Adipocyte (in vitro differentiated cells): Measurements from ENCODE around the gene CERS3.

ENCODE experiments used
- DNase-seq: peaks from one replicate; pipeline ENCODE4 v3.0.0-alpha.2; 2015; ENCODE audit warnings: low read depth
- H3K27me3 ChIP-seq: replicated peaks from 2 replicates; pipeline ENCODE4 v1.7.0; 2013; ENCODE audit warnings: mild to moderate bottlenecking, low read length, moderate library complexity; ENCODE audit not compliant: control insufficient read depth, insufficient read depth
- H3K36me3 ChIP-seq: 2 replicates; pipeline ENCODE4 v1.7.0; 2013; ENCODE audit warnings: low read length, mild to moderate bottlenecking, moderate library complexity; ENCODE audit not compliant: control insufficient read depth, insufficient read depth, severe bottlenecking
- H3K4me1 ChIP-seq: 2 replicates; pipeline ENCODE4 v1.7.0; 2013; ENCODE audit warnings: mild to moderate bottlenecking, low read length, moderate library complexity; ENCODE audit not compliant: control insufficient read depth, insufficient read depth
- H3K4me3 ChIP-seq: 2 replicates; pipeline ENCODE4 v1.7.0; 2013; ENCODE audit warnings: mild to moderate bottlenecking, low read length, moderate library complexity
- H3K9ac ChIP-seq: 2 replicates; pipeline ENCODE4 v1.7.0; 2013; ENCODE audit warnings: mild to moderate bottlenecking, low read length, moderate library complexity
- H3K9me3 ChIP-seq: 2 replicates; pipeline ENCODE4 v1.7.0; 2013; ENCODE audit warnings: mild to moderate bottlenecking, low read length, moderate library complexity; ENCODE audit not compliant: control insufficient read depth

CERS3 gene

GRCh38 chr15:100528833-100529428 lies at the start of gene CERS3:
CERS3 (minus strand) TSS chr15:100528950; CDS start chr15:100501849, 27,101 bp downstream.
- Histone ChIP-seq H3K36me3 (no peaks in the 10 kb centered on the region), H3K27me3 (peaks cover 23% of the 10 kb centered on the region), H3K9ac (no peak within 1 kb of the TSS), H3K4me3 (no peak within 1 kb of the TSS), H3K9me3 (no peaks in the 10 kb centered on the region), H3K4me1 (peaks cover 16% of the 10 kb centered on the region)
- no peak for DNase-seq

DNA sequence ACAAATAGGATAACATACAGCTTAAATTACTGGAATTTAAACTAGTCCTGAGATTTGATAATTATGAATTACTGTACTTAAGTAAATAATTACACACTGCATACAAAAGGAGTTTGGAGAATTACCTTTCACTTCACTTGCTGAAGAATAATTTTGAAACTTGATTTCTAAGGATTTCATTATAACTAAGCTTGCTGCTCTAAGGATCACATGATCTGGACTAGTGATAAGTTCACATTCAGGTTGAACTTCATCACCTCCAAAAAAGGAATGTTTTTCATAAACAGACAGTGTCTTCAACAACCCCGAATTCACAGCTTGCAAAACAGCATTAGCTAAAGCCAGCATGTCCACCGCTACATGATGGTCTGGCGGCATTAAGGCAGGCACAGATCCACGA lies 44.8 kb upstream of the CERS3 start:
- Histone ChIP-seq H3K4me1 (peaks cover 11% of the 10 kb centered on the region), H3K9ac (no peak overlapping the region), H3K4me3 (no peak overlapping the region), H3K36me3 (peaks cover 36% of the 10 kb centered on the region), H3K27me3 (no peaks in the 10 kb centered on the region), H3K9me3 (no peaks in the 10 kb centered on the region)
- no peak for DNase-seq

- DNase-seq, result peak; percentile 73
- Histone ChIP-seq H3K9ac (no peak overlapping the region), H3K36me3 (peaks cover 39% of the 10 kb centered on the region), H3K9me3 (no peaks in the 10 kb centered on the region), H3K4me3 (no peak overlapping the region), H3K4me1 (peaks cover 11% of the 10 kb centered on the region), H3K27me3 (no peaks in the 10 kb centered on the region)
Observed at GRCh38 chr15:100572362-100572983, 43.7 kb upstream of the CERS3 start.

GRCh38 chr15:100571592-100572167 lies 42.9 kb upstream of the CERS3 start:
- H3K27me3 ChIP-seq, result no peaks in the 10 kb centered on the region
- peaks cover 39% of the 10 kb centered on the region for H3K36me3 ChIP-seq
- peaks cover 11% of the 10 kb centered on the region for H3K4me1 ChIP-seq
- H3K9ac ChIP-seq, result no peak overlapping the region
- H3K4me3 ChIP-seq, result no peak overlapping the region
- H3K9me3 ChIP-seq, result no peaks in the 10 kb centered on the region
- no peak for DNase-seq

GRCh38 chr15:100570735-100571313 lies 42.1 kb upstream of the CERS3 start:
- Histone ChIP-seq H3K9ac (no peak overlapping the region), H3K9me3 (no peaks in the 10 kb centered on the region), H3K4me1 (peaks cover 11% of the 10 kb centered on the region), H3K36me3 (peaks cover 39% of the 10 kb centered on the region), H3K27me3 (no peaks in the 10 kb centered on the region), H3K4me3 (no peak overlapping the region)
- no peak for DNase-seq

DNA sequence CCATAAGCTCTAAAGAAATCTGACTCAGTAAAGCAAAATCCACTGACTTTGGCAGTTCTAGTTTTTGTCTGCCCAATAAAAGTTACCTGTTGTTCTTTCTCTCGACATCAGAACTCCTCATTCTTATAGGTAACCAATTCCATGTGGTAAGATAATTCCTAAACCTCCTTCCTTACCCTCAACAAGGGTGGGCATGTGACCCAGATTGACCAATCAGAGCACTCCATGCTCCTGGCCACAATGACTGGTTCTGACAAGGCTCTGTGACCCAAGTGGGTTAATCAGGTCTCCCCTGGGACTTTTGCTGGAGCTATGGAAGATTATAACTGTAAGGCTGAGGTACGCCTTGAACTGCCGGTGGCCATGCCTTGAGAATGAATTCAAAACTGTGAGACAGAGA lies 41.5 kb upstream of the CERS3 start:
- peak; percentile 5 for DNase-seq
- H3K4me1 ChIP-seq, result peaks cover 11% of the 10 kb centered on the region
- no peaks in the 10 kb centered on the region for H3K27me3 ChIP-seq
- no peak overlapping the region for H3K4me3 ChIP-seq
- no peak overlapping the region for H3K9ac ChIP-seq
- H3K36me3 ChIP-seq, result peaks cover 39% of the 10 kb centered on the region
- H3K9me3 ChIP-seq, result no peaks in the 10 kb centered on the region

- H3K36me3 ChIP-seq, result peaks cover 34% of the 10 kb centered on the region
- H3K4me3 ChIP-seq, result no peak overlapping the region
- no peaks in the 10 kb centered on the region for H3K9me3 ChIP-seq
- peak; percentile 15 for DNase-seq
- no peaks in the 10 kb centered on the region for H3K27me3 ChIP-seq
- H3K9ac ChIP-seq, result no peak overlapping the region
- H3K4me1 ChIP-seq, result peaks cover 11% of the 10 kb centered on the region
Observed at GRCh38 chr15:100569391-100569790, 40.6 kb upstream of the CERS3 start.

- Histone ChIP-seq H3K9me3 (no peaks in the 10 kb centered on the region), H3K4me1 (peaks cover 11% of the 10 kb centered on the region), H3K27me3 (no peaks in the 10 kb centered on the region), H3K4me3 (no peak overlapping the region), H3K36me3 (peaks cover 17% of the 10 kb centered on the region), H3K9ac (no peak overlapping the region)
- DNase-seq, result no peak
Observed at GRCh38 chr15:100566850-100567628, 38.3 kb upstream of the CERS3 start.

GRCh38 chr15:100565591-100565990 lies 36.8 kb upstream of the CERS3 start:
- no peak for DNase-seq
- H3K9ac ChIP-seq, result no peak overlapping the region
- peaks cover 11% of the 10 kb centered on the region for H3K36me3 ChIP-seq
- no peaks in the 10 kb centered on the region for H3K27me3 ChIP-seq
- no peak overlapping the region for H3K4me3 ChIP-seq
- H3K4me1 ChIP-seq, result peaks cover 4% of the 10 kb centered on the region
- H3K9me3 ChIP-seq, result no peaks in the 10 kb centered on the region

GRCh38 chr15:100560323-100560722 lies 31.6 kb upstream of the CERS3 start:
- DNase-seq, result no peak

GRCh38 chr15:100559330-100559729 lies 30.6 kb upstream of the CERS3 start:
- no peaks in the 10 kb centered on the region for H3K36me3 ChIP-seq
- no peak overlapping the region for H3K4me3 ChIP-seq
- no peaks in the 10 kb centered on the region for H3K27me3 ChIP-seq
- H3K9me3 ChIP-seq, result no peaks in the 10 kb centered on the region
- H3K9ac ChIP-seq, result no peak overlapping the region
- DNase-seq, result peak; percentile 75
- H3K4me1 ChIP-seq, result peaks cover 5% of the 10 kb centered on the region

More at GRCh38 chr15:100560323-100560722, 31.6 kb upstream of the CERS3 start:
- no peaks in the 10 kb centered on the region for H3K27me3 ChIP-seq
- no peaks in the 10 kb centered on the region for H3K36me3 ChIP-seq
- no peak overlapping the region for H3K4me3 ChIP-seq
- peaks cover 5% of the 10 kb centered on the region for H3K4me1 ChIP-seq
- no peak overlapping the region for H3K9ac ChIP-seq
- H3K9me3 ChIP-seq, result no peaks in the 10 kb centered on the region
